Stimulated activated CD8-positive, alpha-beta memory T cell treated with anti-CD3 and anti-CD28 coated beads, Interleukin-15, amount 100 ng/mL, for 4 hours (primary cell): ENCODE results near the gene KCNS1.
"Not testable (repeated sequence)": the region's sequence is repeated elsewhere in the genome, so short reads cannot be mapped to it uniquely, and the experiment has no call there.

ENCODE experiments used
- DNase-seq, 2 donors: peaks; one replicate each; pipeline ENCODE4 v3.0.0-alpha.2; 2020; ENCODE audit warnings: low read depth in 2 of 2

Gene KCNS1

GRCh38 chr20:45100563-45101245, at the start of gene KCNS1:
Gene KCNS1, minus strand, starts transcription at chr20:45101127. Its CDS starts 1,891 bp downstream, at chr20:45099236.
- no peak for DNase-seq

- DNase-seq, result no peak
Observed at GRCh38 chr20:45149062-45149461, 48.1 kb upstream of the KCNS1 start.

GRCh38 chr20:45140836-45141235, 39.9 kb upstream of the KCNS1 start:
- no peak for DNase-seq

GRCh38 chr20:45139733-45140375, 38.9 kb upstream of the KCNS1 start:
- DNase-seq, result not testable (repeated sequence)

- DNase-seq, result no peak
Observed at GRCh38 chr20:45138561-45139300, 37.8 kb upstream of the KCNS1 start.

- DNase-seq, result no peak
Observed at GRCh38 chr20:45136911-45137310, 36.0 kb upstream of the KCNS1 start.

GRCh38 chr20:45128099-45128498, 27.2 kb upstream of the KCNS1 start:
- no peak for DNase-seq

- no peak for DNase-seq
Observed at GRCh38 chr20:45124365-45124764, 23.4 kb upstream of the KCNS1 start, which contains the start of gene WFDC12. Gene WFDC12, minus strand, starts transcription at chr20:45124465. Its CDS starts 18 bp downstream, at chr20:45124447.

GRCh38 chr20:45121388-45121787, 20.5 kb upstream of the KCNS1 start:
- DNase-seq, result no peak

GRCh38 chr20:45119556-45120266, 18.8 kb upstream of the KCNS1 start:
- DNase-seq, result no peak

- DNase-seq, result no peak
Observed at GRCh38 chr20:45118028-45118427, 17.1 kb upstream of the KCNS1 start.

- no peak for DNase-seq
Observed at GRCh38 chr20:45117581-45117980, 16.7 kb upstream of the KCNS1 start.

GRCh38 chr20:45115829-45116228, 14.9 kb upstream of the KCNS1 start:
- no peak for DNase-seq

- no peak for DNase-seq
Observed at GRCh38 chr20:45115386-45115774, 14.5 kb upstream of the KCNS1 start.

GRCh38 chr20:45114465-45115385, 13.8 kb upstream of the KCNS1 start, which contains the start of gene WFDC5:
Gene WFDC5, minus strand, starts transcription at chr20:45115174. Its CDS starts 91 bp downstream, at chr20:45115083.
- no peak for DNase-seq

- no peak for DNase-seq
Observed at GRCh38 chr20:45113865-45114264, 12.9 kb upstream of the KCNS1 start.

- DNase-seq, result no peak
Observed at GRCh38 chr20:45112754-45113153, 11.8 kb upstream of the KCNS1 start.

- DNase-seq, result no peak
Observed at GRCh38 chr20:45111799-45112471, 11.0 kb upstream of the KCNS1 start.

- DNase-seq, result no peak
Observed at GRCh38 chr20:45111285-45111684, 10.4 kb upstream of the KCNS1 start.

- DNase-seq, result no peak
Observed at GRCh38 chr20:45110301-45110700, 9.4 kb upstream of the KCNS1 start.
